Omental fat pad (tissue), 4 donors: ENCODE data around the gene ATG12. TPM values are rescaled to one million over a fixed set of nuclear protein-coding genes. Genes with fewer than 3 reads are reported as not detected.

ENCODE experiments used
- ATAC-seq: fragments of 150-250 bp; one replicate; pipeline ENCODE4 v1.9.1; 2016; ENCODE audit warnings: mild to moderate bottlenecking, moderate library complexity; ENCODE audit not compliant: low FRiP score
- DNase-seq: peaks from one replicate; pipeline ENCODE4 v3.0.0-alpha.2; 2019; ENCODE audit warnings: low spot score
- total RNA-seq, 4 donors: library from RNA; depleted of rRNA; stranded (reverse); fragments of >200 nt; gene quantifications; one replicate each; pipeline ENCODE4 v1.1.0, GENCODE V29; 2016
- TF ChIP-seq, protein P1 (sequence below), 3 donors: fragments of 450-650 bp; IDR thresholded peaks; one replicate each; pipeline ENCODE4 v1.5.1; 2016 to 2017; ENCODE audit warnings: antibody characterized with exemption in 3 of 3, mild to moderate bottlenecking in 3 of 3, moderate library complexity in 2 of 3

The ATG12 gene
- total RNA-seq, 4 donors from 2014 or later, result 40.6 to 58.8 (median 51.4) TPM

DNA sequence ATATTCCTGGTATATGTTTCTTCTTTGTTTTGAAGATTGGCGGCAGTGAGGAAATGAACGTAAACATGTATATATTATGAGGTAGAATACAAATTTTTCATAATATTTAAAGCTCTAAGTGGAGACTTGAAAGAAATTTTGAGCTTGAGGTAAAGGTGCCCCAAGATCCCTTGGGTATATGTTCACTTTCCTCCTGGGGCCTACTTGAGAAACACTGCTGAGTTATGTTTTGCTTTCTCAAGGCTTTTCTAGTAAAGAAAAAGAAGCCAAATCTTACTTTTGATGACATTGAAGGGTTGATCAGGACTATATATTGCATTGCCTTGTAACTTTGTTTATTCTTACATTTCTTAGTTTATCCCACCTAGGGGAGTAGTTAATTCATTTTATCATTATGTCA, 31.1 kb upstream of the ATG12 start:
- no peak for ATAC-seq
- no peak for DNase-seq
- TF ChIP-seq, protein P1, sequence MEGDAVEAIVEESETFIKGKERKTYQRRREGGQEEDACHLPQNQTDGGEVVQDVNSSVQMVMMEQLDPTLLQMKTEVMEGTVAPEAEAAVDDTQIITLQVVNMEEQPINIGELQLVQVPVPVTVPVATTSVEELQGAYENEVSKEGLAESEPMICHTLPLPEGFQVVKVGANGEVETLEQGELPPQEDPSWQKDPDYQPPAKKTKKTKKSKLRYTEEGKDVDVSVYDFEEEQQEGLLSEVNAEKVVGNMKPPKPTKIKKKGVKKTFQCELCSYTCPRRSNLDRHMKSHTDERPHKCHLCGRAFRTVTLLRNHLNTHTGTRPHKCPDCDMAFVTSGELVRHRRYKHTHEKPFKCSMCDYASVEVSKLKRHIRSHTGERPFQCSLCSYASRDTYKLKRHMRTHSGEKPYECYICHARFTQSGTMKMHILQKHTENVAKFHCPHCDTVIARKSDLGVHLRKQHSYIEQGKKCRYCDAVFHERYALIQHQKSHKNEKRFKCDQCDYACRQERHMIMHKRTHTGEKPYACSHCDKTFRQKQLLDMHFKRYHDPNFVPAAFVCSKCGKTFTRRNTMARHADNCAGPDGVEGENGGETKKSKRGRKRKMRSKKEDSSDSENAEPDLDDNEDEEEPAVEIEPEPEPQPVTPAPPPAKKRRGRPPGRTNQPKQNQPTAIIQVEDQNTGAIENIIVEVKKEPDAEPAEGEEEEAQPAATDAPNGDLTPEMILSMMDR (IDR thresholded peaks at IDR 0.05), result no peak

DNA sequence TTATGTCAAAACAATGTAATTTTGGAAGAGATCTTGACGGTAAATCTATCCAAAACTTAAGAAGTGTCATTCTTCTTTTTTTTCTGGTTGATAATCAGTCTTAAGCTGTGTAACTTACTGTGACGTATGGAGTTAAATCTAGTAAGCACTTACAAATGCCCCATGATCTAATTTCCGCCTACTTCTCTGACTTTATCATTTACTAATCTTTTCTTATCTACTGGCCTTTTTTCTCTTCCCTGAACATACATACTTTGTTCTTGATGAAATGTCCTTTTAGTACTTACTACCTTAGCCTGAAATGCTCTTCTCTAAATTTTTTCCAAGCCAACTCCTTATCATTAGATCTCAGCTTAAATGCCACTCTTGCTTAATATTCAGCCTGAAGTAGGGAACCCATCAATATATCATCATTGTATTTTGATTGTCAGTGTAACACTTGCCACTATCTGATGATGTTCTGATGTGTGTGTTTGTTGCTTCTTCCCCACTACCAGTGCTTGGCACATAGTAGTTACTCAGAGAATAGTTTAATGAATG, 28.0 kb upstream of the ATG12 start:
- TF ChIP-seq, protein P1 (IDR thresholded peaks at IDR 0.05), result no peak
- ATAC-seq, result no peak
- no peak for DNase-seq

DNA sequence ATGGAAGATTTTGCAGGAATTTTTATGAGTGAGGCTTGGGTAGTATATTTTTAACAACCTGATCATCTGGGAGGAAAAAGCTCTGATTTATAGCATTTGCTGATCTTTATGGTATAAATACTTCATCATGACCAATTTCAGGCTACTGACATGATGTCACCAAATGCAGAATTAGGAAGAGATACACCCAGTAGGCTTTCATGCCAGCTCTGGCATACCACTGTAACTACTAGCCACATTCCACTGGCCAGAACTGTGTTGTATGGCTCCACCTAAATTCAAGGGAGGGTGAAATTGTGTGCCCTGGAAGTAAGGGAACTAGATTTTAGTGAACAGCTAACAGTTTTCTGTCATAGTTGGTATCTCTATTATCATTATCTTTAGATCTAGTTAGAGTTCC, 18.0 kb upstream of the ATG12 start:
- DNase-seq (no peak), ATAC-seq (no peak)
- TF ChIP-seq, protein P1 (IDR thresholded peaks at IDR 0.05), result no peak

DNA sequence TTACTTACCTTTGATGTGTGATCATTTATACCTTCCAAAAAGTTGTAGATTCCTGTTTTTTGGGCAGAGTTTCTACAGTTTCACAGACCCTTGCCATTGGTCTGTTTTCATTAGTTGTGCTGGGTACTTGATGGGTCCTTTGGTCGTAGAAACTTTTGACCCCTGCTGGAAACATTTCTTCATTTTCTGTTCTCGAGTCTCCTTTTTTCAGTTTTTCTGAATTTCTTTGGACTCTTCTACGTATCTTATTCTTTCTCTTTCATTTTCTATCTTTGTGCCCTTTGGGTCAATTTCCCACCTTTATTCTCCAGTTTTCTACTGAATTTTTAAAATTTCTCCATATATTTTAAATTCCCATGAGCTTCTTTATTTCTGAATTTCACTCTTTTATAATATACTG, 17.0 kb upstream of the ATG12 start:
- no peak for ATAC-seq
- DNase-seq, result no peak
- TF ChIP-seq, protein P1 (IDR thresholded peaks at IDR 0.05), result no peak

DNA sequence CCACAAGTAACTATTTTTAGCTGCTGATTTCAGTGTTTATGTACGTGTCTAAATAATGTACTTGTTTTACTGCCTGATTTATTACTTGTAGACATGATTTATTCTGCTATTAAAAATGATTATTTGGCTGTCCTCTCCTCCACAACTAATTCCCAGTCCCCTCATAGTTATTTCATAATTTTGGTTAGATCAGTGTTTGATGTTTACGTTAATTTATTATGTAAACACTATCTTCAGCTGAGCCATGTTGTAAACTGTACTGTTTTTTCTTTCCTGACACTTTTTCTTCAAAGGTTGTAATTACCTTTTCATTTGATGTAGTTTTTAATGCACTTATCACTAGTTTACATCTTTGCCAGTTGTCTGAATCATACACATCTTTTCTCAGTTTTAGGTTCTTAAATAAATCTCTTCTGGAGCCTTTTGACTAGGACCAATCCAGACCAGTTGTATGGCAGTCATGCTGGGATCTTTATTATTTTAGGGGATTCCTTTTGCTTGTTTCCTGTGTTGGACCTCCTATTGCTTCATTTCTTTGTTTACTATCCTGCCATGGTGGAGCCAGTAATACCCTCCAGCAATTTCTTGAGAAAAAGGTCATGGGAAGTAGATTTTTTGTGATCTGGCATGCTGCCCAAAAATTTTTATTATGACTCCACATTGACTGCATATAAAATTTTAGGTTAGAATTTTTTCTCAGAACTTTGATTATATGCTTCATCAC, 16.4 kb upstream of the ATG12 start:
- TF ChIP-seq, protein P1 (IDR thresholded peaks at IDR 0.05), result no peak
- ATAC-seq, result no peak

DNA sequence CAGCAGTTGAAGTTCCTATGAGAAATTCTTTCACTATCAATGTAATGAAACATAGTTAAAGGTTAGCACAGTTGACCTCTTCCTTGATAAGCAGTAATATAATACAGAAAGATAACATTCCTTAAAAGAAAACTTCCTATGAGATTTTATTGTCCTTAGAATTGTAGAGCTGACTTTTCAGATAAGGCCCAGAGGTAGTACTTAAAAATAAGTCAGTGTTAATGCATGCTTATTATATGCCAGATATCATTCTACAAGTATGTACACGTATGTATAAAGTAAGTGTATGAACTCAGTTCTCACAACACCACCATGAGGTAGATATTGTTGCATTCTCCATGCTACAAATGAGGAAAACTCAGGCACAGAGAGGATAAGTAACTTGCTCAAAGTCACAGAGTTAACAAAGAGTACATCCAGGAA, 15.7 kb upstream of the ATG12 start:
- ATAC-seq, result no peak
- DNase-seq, result no peak
- TF ChIP-seq, protein P1 (IDR thresholded peaks at IDR 0.05), result no peak

More for the DNA sequence above, 16.4 kb upstream of the ATG12 start:
- no peak for DNase-seq

DNA sequence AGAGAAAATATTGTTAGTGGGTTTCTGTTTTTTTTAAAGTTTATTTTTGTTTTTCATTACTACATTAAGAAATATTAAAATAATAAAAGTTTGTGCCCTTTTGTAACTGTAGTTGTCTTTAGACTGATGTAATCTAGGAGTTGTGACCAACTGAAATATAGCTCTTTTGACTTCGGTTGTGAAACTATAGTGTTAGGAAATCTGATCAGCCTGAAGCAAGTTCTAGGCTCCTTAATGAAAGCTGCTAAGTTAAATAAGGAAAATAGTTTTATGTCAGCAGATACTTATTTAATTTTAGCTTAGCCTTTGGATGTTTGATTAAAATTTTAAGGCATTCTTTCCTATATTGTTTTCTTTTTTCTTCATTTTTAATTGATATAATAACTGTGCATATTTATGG, 14.6 kb upstream of the ATG12 start:
- TF ChIP-seq, protein P1 (IDR thresholded peaks at IDR 0.05), result no peak
- ATAC-seq, result no peak
- no peak for DNase-seq
